ENCODE measurements around the gene LTBP1.

- TF ChIP-seq CTCF (IDR thresholded peaks at IDR 0.05; ENCODE audit: insufficient read depth, low read length): no peak
- no peak for TF ChIP-seq REST (IDR thresholded peaks at IDR 0.05; ENCODE audit: insufficient replicate concordance, low read depth)
- TF ChIP-seq GABPA (IDR thresholded peaks at IDR 0.05; ENCODE audit: low read depth): no peak
Measured at GRCh38 chr2:32900246-32900973, 46.3 kb upstream of the LTBP1 start.

All from HL-60 (cell line).